GM21786 (cell line): ENCODE results near the gene CHST2.
"Not testable (repeated sequence)": the region's sequence is repeated elsewhere in the genome, so short reads cannot be mapped to it uniquely, and the experiment has no call there.

Source experiments
- ATAC-seq: cut with Tn5 transposase; IDR thresholded peaks from one replicate; pipeline ENCODE4 v1.9.1; 2021; ENCODE audit not compliant: unreplicated experiment

The CHST2 gene, protein sequence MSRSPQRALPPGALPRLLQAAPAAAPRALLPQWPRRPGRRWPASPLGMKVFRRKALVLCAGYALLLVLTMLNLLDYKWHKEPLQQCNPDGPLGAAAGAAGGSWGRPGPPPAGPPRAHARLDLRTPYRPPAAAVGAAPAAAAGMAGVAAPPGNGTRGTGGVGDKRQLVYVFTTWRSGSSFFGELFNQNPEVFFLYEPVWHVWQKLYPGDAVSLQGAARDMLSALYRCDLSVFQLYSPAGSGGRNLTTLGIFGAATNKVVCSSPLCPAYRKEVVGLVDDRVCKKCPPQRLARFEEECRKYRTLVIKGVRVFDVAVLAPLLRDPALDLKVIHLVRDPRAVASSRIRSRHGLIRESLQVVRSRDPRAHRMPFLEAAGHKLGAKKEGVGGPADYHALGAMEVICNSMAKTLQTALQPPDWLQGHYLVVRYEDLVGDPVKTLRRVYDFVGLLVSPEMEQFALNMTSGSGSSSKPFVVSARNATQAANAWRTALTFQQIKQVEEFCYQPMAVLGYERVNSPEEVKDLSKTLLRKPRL

DNA sequence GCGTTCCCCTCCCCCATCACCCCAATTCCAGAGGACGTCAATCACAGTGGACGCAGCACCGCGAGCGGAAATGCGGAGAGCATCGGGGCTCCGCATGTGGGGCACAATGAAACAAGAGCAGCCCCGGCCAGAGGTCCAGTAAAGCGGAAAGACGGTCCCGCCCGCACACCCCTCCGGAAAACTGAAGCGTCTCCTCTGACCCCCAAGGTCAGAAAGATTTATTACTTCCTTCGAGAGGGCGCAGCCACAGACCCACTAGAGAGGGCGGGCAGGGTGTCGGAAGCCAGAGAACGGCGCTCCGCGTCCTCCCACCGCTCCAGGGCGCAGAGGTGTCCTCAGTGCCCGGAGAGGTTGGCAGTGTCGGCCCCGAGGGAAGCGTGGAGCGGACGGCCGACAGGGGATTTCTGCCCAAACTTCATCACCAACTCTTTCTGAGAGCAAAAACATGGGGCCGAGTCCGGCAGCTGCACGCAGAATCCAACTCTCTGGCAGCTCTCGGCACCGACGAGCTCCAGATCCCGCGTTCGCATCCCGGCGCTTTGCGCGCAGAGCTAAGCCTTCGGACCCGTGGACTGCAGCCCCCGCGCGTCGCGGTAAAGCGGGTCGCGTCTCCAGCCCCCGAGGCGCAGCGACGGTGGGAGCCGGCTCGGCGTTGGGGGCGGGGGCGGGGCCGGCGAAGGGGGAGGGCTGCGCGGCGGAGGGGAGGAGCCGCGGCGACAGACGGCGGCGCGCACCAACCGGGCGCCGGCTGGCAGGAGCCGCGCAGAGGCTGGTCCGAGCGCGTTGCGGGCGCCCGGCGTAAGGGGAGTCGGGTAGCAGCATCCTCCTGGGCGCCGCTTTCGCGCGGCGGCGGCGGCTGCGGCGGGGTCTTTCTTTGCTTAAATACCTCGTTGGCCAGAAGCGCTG lies at the start of gene CHST2:
CHST2 (plus strand) TSS at position 763 of the 906 bp plus-strand sequence. CDS start 1,046 bp downstream, outside the sequence.
- peak; percentile 69 for ATAC-seq

DNA sequence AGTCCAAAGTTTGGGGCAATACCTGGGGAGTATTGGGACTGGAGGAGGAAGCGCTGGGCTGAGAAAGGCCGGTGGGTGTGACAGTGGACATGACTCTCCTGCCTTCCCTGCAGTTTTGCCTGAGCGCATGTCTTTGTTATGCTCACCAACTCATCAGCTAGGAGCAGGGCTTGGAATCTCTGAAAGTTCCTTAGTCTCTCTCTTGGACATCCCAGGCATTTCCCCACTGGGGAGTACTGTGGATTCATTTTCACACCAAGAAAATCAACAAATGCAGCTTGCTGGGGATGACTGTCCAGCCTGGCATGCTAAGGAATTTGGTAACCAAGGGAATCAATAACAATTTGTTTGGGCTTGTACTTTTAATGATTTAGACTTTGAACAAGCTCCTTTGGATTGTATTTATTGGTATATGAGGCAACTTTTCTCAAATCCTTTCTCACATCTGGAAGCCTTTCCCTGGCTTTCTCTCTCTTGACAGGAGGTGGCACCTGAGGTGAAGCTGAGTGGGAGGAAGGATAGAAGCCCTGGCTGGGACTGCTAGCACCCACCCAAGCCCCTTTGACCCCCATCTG lies 48.5 kb upstream of the CHST2 start:
- no peak for ATAC-seq

DNA sequence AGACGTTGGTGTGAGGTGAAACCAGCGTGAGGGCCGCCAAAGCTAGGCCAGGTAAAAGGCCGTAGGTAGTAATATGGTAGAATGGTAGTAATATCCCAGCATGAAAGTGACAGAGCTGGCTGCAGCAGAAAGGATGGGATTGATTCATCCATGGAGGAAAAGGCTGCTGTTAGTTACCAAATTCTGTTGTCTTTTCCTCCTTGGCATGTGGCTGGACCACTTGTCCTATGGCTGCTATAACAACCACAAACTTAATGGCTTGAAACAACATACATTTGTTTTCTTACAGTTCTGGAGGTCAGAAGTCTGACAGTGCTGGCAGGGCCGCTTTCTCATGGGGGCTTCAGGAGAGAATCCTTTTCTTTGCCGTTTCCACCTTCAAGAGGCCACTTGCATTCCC lies 47.8 kb upstream of the CHST2 start:
- ATAC-seq = no peak

DNA sequence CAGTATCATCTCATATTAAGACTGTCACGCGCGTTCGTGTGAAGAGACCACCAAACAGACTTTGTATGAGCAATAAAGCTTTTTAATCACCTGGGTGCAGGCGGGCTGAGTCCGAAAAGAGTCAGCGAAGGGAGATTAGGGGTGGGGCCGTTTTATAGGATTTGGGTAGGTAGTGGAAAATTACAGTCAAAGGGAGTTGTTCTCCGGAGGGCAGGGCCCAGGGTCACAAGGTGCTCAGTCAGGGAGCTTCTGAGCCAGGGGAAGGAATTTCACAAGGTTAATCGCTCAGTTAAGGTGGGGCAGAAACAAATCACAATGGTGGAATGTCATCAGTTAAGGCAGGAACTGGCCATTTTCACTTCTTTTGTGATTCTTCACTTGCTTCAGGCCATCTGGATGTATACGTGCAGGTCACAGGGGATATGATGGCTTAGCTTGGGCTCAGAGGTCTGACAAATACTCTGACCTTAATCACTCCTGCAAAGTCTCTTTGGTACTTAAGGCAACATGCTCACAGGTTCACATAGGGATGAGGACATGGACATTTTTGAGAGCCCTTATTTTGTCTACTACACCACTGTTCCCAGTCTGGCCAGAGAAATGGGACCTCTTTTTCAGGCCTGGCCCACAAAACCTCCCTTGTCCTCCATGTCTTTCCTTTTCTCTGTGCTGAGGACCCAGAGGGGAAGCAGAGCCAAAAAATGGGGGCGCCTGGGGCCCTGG lies 47.1 kb upstream of the CHST2 start:
- not testable (repeated sequence) for ATAC-seq

DNA sequence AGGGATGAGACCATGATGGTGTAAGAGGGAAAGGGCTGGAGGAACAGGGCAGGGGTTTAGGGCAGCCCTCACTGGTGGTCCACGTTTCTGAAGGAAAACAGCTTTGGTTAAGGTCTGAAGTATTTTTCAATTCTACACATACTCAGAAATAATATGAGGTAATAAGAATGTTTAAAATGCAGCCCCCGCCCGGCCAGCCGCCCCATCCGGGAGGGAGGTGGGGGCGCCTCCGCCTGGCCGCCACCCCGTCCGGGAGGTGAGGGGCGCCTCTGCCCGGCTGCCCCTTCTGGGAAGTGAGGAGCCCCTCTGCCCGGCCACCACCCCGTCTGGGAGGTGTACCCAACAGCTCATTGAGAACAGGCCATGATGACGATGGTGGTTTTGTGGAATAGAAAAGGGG lies 46.0 kb upstream of the CHST2 start:
- not testable (repeated sequence) for ATAC-seq

DNA sequence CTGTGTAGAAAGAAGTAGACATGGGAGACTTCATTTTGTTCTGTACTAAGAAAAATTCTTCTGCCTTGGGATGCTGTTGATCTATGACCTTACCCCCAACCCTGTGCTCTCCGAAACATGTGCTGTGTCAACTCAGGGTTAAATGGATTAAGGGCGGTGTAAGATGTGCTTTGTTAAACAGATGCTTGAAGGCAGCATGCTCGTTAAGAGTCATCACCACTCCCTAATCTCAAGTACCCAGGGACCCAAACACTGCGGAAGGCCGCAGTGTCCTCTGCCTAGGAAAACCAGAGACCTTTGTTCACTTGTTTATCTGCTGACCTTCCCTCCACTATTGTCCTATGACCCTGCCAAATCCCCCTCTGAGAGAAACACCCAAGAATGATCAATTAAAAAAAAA lies 45.6 kb upstream of the CHST2 start:
- not testable (repeated sequence) for ATAC-seq

DNA sequence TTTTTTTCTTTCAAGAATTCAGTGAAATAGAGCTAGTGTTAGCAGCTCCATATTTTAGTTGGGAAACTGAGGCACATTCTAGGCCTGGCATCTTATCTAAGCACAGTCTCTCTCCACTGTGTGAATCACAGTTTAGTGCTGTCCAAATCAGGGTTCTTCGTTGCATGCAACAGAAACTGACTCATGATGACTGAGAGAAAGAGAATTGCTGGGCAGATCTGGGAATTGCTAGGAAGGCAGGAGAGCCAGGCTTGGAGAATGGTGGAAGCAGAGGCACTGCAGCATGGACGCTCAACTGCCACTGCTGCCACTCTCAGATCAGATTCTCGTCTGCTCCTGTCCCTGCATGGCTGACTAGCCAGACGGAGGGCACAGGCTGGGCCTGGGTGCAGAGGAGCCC lies 40.7 kb upstream of the CHST2 start:
- no peak for ATAC-seq

DNA sequence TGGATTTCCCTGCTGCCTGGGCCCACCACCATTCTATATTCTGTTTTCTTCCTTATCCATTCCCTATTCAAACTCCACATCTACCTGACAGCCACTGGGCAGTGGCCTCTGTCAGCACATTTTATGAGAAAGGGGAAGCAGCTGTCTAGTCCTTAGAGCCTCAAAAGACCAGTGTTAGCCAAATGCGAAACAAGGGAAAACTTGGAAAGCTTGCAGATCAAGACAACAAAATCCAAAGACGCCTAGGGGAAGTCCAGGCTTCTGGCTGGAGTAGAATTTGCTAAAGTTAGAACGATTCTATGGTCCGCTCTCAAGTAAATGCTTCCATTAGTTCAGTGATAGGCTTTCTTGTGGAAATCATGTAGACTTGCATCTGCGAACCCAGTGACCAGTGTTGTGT lies 39.4 kb upstream of the CHST2 start:
- no peak for ATAC-seq

DNA sequence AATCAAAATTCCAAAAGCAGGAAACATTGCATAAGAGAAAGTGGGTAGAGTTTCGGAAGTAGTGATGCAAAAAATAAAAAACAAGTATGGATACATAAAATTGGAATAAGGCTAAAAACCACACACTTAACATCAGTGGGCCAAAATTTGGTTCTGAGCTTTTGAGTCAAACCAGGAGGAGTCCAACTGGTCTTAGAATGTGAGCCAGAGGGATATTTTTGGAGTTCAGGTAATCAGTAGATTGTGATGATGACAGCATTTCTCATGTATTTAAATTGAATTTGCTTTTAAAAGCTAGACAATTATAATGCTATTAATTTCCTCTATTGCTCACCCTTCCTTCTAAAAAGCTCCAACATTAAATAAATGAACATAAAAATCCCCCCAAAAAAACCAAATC lies 38.2 kb upstream of the CHST2 start:
- no peak for ATAC-seq

DNA sequence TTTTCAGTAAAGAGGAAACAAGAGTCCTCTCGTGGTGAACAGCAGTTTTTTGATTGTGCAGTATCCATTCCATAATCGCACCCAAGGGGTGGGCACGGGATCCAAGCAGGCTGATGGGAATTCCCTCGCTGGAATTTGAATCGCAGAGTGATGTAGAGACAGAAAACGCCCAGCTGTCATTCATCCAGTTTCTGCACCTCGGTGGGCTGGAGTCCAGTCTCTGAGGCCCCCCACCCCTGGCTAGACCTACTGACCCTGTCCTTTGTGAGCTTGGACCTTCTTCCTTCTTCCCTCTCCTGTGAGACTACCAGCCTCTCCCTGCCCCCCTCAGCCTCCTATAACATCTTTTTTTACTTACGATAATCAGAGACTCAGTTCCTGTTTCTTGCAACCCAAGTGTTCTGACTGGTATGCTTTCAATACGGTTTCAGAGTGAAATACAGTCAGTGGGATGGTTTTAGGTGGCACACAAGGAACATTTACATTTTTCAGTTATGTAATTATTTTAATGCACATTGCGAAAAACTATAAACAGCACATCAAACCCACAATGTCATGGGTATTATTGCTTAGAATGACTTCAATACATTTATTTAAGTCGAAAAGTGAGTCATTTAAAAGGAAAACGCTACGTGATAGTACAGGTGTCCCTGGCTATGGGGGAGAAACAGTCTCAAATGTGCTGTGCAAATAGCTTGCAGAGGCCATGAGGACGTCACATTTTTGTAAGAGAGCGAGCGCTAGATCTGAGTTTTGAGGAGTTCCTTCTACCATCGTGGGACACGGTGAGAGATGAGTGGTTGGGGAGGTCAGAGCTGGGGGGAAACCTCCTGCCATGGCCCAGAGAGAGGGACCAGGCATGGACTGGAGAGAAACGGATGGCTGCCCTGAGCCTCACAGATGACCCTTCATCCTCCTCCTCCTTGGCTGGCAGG lies 37.5 kb upstream of the CHST2 start:
- ATAC-seq = peak; percentile 81

DNA sequence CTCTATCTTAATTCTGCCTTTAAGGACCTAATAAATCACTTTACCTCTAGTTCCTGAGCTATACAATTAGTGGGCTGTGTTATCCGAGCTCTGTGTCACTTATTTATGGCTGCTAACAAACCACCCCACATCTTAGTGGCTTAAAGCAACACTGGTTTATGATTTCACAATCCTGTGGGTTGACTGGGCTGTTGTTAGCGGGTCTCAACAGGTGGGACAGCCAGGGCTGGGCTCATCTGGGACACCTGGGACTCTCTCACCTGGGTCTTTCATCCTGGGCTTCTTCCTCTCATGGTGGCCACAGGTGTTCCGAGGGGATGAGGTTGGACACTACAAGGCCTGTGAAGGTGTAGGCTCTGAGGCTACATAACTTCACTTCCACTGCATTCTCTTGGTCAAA lies 35.8 kb upstream of the CHST2 start:
- ATAC-seq = no peak

DNA sequence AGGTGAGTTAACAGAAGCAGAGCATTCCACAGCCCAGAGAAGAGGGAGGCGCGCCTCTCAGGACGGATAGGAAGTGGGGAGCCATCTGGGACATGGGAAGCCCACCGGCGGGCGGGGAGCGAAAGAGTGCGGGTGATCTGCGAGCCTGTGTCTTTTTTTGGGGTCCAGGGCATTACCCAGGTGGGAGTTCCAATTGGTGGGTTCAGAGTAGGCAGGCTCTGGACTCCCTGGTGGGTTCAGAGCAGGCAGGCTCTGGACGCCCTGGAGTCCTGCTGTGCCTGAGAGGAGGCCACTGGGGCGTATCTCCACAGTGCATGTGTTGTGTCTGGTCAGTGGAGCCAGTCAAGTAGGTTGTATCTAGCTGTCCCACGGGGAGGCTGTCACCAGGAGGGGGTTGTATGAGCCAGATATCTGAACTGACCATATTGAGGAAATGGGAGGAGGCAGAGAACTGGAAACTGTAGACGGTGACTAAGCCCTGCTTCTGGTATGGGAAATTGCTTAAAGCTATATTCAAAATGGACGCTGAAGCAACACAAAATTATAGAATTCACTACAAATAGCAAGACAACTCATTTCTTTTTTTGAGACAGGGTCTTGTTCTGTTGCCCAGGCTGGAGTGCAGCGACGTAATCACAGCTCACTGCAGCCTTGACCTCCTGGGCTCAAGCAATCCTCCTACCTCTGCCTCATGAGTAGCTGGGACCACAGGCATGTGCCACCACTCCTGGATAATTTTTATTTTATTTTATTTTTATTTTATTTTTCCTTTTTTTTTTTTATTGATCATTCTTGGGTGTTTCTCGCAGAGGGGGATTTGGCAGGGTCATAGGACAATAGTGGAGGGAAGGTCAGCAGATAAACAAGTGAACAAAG lies 34.5 kb upstream of the CHST2 start:
- peak; percentile 63 for ATAC-seq

DNA sequence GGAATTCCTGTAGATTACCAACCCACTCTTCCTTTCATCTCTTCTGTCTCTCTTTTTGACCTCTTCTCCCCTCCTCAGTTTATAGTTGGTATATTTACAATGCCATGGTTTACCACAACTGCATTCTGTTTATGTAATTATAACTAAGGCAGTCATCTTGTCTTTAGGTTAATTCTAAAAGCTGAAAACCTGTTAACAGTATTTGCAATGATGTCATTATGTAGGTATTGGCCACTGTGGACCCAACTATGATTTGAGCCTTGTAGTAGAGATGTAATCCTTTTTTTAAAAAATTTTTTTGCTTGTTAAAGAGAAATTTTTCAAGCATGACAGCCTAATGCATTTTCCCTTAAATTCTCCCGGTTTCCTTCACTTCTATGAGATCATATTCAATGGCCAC lies 30.7 kb upstream of the CHST2 start:
- ATAC-seq = no peak

DNA sequence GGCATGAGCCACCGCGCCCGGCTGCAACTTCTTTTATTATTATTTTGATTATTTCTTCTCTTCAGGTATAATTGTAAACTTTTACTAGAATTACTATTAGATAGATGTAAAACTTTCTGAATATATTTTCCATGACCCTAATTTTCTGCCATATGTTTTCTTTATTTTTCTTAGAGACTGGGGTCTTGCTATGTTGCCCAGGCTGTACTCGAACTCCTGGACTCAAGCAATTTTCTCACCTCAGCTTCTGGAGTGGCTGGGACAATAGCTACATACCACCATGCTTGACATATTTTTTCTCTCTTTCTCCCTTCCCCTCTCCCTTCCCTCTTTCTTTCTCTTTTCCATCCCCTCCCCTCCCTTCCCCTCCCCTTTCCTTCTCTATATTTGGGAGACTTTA lies 29.6 kb upstream of the CHST2 start:
- no peak for ATAC-seq

DNA sequence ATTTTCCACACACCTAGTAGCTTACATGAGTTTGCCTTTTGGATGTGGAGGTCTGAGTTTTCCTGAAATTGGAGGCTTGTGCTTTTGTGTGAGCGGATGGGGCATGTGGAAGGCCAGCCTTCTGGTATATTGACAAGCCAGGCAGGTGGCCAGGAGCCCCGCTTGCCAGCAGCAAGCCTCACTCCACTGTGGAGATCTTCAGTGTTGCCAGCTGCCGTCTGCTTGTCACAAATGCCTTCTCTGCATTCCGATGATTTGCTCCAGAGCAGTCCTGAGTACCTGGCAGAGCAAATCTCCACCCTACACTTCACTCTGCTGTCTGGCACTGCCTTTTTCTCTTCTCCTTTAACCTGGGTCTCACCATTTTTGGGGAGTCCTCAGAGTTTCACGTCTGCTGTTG lies 29.1 kb upstream of the CHST2 start:
- no peak for ATAC-seq

DNA sequence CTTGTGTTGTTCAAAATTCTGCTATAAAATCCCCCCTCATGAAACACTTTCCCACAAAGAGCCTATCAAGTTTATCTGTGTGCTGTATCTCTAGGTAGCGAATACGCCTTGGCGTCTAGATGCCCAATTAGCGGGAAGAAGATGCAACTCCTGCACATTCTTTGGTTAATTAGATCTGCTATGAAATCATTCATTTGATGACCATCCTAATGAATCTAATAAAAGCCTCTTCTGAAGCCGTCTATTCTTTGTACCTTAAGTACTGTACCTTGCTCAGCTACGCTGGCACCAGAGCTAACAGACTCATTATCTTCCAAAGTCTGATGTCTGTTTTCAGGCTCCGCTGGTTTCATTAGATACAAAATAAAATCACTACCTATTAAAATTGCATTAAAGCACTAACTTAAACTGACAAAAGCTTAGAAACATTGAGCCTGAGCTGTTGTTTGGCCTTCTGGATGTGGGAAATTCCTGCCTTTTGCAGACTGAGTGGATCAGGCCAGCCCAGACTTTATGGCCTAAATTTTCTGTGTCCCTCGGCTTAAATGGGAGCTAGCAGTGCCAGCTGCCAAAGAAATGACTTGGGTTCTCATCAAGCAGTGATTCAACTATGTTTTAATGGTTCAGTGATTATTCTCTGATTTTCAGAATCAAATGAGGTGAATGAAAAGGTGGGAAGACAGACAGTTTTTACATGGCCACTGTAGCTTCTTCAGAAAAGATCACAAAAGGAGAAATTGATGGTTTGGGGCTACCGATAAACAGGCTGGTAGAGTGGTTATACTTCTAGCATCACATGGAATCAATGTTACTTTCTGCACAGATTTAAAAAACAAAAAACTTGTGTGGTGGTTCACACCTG lies 28.4 kb upstream of the CHST2 start:
- ATAC-seq = no peak

DNA sequence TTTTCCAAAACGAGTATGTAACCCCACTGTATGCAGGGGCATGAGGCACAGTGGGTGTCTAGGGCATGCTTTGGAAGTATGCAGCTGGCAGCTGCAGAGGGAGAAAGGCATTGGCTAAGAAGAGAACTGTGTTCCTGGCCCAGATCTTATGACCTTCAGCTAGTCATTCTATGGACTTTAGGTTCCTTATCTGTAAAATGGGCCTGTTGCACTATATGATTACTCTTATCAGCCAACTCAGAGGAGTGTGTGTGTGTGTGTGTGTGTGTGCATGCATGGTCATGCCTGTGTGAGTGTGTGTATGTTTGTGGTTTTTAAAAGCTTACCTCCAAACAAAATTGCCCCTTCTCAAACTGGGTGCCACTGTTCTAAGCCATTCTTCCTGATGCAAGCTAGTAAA lies 27.4 kb upstream of the CHST2 start:
- ATAC-seq = no peak

DNA sequence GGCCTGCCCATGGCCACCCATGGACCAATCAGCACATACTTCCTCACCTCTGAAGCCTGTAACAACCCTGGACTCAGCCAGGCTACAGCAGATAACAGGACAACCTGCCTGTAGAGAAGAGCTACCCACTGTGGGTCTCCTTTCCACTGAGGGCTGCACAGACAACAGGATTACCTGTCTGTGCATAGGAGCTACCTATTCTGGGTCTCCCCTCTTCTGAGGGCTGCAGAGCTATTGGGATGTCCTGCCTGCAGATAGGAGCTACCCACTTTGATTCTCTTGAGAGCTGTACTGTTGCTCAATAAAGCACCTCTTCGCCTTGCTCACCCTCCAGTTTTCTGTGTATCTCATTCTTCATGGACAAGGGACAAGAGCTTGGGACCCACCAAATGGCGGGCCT lies 23.8 kb upstream of the CHST2 start:
- no peak for ATAC-seq
